ENCODE measurements around the gene FARS2. TPM values are rescaled to one million over a fixed set of nuclear protein-coding genes. Genes with fewer than 3 reads are reported as not detected.

Gene FARS2
- total and polyA plus RNA-seq, 2 donors (not counting 1 experiment from before 2014, with no cell fraction given): 33.0 to 35.5 TPM

GRCh38 chr6:5326022-5326641 lies 64.8 kb downstream of the FARS2 start:
- Histone ChIP-seq H3K4me3 (ENCODE audit: control extremely low read depth in 1 of 5, extremely low read depth in 1 of 5, insufficient read depth in 1 of 5, low read depth in 2 of 5, low read length in 4 of 5) (no peak overlapping the region), H3K9me3 (ENCODE audit: control extremely low read depth in 1 of 3, control insufficient read depth in 2 of 3, insufficient read depth in 1 of 3, low read length in 2 of 3) (no peaks in the 10 kb centered on the region), H3K36me3 (replicated peaks in 1 of 2; ENCODE audit: control extremely low read depth in 1 of 2, control insufficient read depth in 1 of 2, extremely low read depth in 1 of 2, insufficient read depth in 2 of 2, low read length in 1 of 2) (peaks cover 3 to 11% of the 10 kb centered on the region in 2 experiments), H3K9ac (ENCODE audit: low read length) (no peak overlapping the region), H3K4me2 (replicated peaks; ENCODE audit: low read depth, low read length, poor library complexity, severe bottlenecking) (no peak overlapping the region), H4K20me1 (ENCODE audit: control insufficient read depth, insufficient read depth, low read length, poor library complexity, severe bottlenecking) (no peaks in the 10 kb centered on the region), H3K79me2 (ENCODE audit: control insufficient read depth, insufficient read depth, low read length) (peaks cover 4% of the 10 kb centered on the region), H3K27ac (ENCODE audit: low read length in 2 of 2) (no peak overlapping the region), H3K4me1 (ENCODE audit: control insufficient read depth in 2 of 2, insufficient read depth in 2 of 2, low read length in 2 of 2) (no peaks in the 10 kb centered on the region), H2AFZ (ENCODE audit: insufficient read depth, low read depth, low read length, poor library complexity, severe bottlenecking) (no peak overlapping the region), H3K27me3 (replicated peaks in 1 of 4; ENCODE audit: control extremely low read depth in 1 of 4, control insufficient read depth in 3 of 4, insufficient read depth in 4 of 4, low read length in 3 of 4) (no peaks in the 10 kb centered on the region)
- intact Hi-C loops (cut with micrococcal nuclease): no loop called here
- DNase-seq: no peak
- ChIA-PET POLR2A (no interaction called here), CTCF (no interaction called here)
- no peak overlapping the region for H3K27ac Mint-ChIP-seq
- WGBS (ENCODE audit: insufficient coverage): over 99% methylated on average over 6 of the region's 7 CpGs
- TF ChIP-seq EZH2 (IDR thresholded peaks at IDR 0.05; ENCODE audit: borderline replicate concordance, insufficient read depth, low read depth, low read length, poor library complexity, severe bottlenecking) (no peak), CTCF (IDR thresholded peaks at IDR 0.05) (no peak)
- H3K9me3 Mint-ChIP-seq (ENCODE audit: insufficient read depth): no peaks in the 10 kb centered on the region
- H3K4me3 Mint-ChIP-seq: no peak overlapping the region
- ATAC-seq (ENCODE audit: low read depth): no peak
- H3K4me1 Mint-ChIP-seq: peaks cover 2% of the 10 kb centered on the region
- no peaks in the 10 kb centered on the region for H3K27me3 Mint-ChIP-seq

GRCh38 chr6:5328800-5329199 lies 67.5 kb downstream of the FARS2 start:
- ChIA-PET POLR2A (no interaction called here), CTCF (no interaction called here)
- Mint-ChIP-seq H3K4me3 (no peak overlapping the region), H3K4me1 (peaks cover 3% of the 10 kb centered on the region), H3K9me3 (ENCODE audit: insufficient read depth) (no peaks in the 10 kb centered on the region), H3K27ac (no peak overlapping the region), H3K27me3 (no peaks in the 10 kb centered on the region)
- ATAC-seq (ENCODE audit: low read depth): no peak
- no peak for DNase-seq
- H3K4me3 ChIP-seq (ENCODE audit: control extremely low read depth in 1 of 5, extremely low read depth in 1 of 5, insufficient read depth in 1 of 5, low read depth in 2 of 5, low read length in 4 of 5): no peak overlapping the region
- no peaks in the 10 kb centered on the region for H3K27me3 ChIP-seq (replicated peaks in 1 of 4; ENCODE audit: control extremely low read depth in 1 of 4, control insufficient read depth in 3 of 4, insufficient read depth in 4 of 4, low read length in 3 of 4)
- no peaks in the 10 kb centered on the region for H3K9me3 ChIP-seq (ENCODE audit: control extremely low read depth in 1 of 3, control insufficient read depth in 2 of 3, insufficient read depth in 1 of 3, low read length in 2 of 3)
- no peak overlapping the region for H3K27ac ChIP-seq (ENCODE audit: low read length in 2 of 2)
- H3K36me3 ChIP-seq (replicated peaks in 1 of 2; ENCODE audit: control extremely low read depth in 1 of 2, control insufficient read depth in 1 of 2, extremely low read depth in 1 of 2, insufficient read depth in 2 of 2, low read length in 1 of 2): peaks cover 3 to 11% of the 10 kb centered on the region in 2 experiments
- H4K20me1 ChIP-seq (ENCODE audit: control insufficient read depth, insufficient read depth, low read length, poor library complexity, severe bottlenecking): no peaks in the 10 kb centered on the region
- H3K79me2 ChIP-seq (ENCODE audit: control insufficient read depth, insufficient read depth, low read length): peaks cover 7% of the 10 kb centered on the region
- H2AFZ ChIP-seq (ENCODE audit: insufficient read depth, low read depth, low read length, poor library complexity, severe bottlenecking): no peak overlapping the region
- H3K9ac ChIP-seq (ENCODE audit: low read length): no peak overlapping the region
- no peaks in the 10 kb centered on the region for H3K4me1 ChIP-seq (ENCODE audit: control insufficient read depth in 2 of 2, insufficient read depth in 2 of 2, low read length in 2 of 2)
- 100% methylated on average over 3 of the region's 6 CpGs for WGBS (ENCODE audit: insufficient coverage)
- intact Hi-C loops (cut with micrococcal nuclease): no loop called here
- TF ChIP-seq EZH2 (IDR thresholded peaks at IDR 0.05; ENCODE audit: borderline replicate concordance, insufficient read depth, low read depth, low read length, poor library complexity, severe bottlenecking): no peak
- TF ChIP-seq CTCF (IDR thresholded peaks at IDR 0.05): no peak
- H3K4me2 ChIP-seq (replicated peaks; ENCODE audit: low read depth, low read length, poor library complexity, severe bottlenecking): no peak overlapping the region
